HG03135 (cell line): ENCODE results near the gene ZNF684.
"Not testable (repeated sequence)": the region's sequence is repeated elsewhere in the genome, so short reads cannot be mapped to it uniquely, and the experiment has no call there.

Source experiments
- ATAC-seq: cut with Tn5 transposase; IDR thresholded peaks from one replicate; pipeline ENCODE4 v1.9.1; 2021; ENCODE audit warnings: mild to moderate bottlenecking, moderate library complexity; ENCODE audit not compliant: unreplicated experiment

The ZNF684 gene

GRCh38 chr1:40567825-40568224 is 36.4 kb downstream of the ZNF684 start:
- no peak for ATAC-seq

DNA sequence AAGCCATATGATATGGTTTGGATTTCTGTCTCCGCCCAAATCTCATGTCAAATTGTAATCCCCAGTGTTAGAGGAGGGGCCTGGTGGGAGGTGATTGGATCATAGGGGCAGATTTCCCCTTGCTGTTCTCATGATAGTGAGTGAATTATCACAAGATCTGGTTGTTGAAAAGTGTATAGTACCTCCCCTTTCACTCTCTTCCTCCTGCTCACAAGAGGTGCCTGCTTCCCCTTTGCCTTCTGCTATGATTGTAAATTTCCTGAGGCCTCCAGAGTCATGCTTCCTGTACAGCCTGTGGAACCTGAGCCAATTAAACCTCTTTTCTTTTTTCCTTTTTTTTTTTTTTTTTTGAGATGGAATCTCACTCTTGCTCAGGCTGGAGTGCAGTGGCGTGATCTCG is 43.4 kb downstream of the ZNF684 start:
- not testable (repeated sequence) for ATAC-seq

DNA sequence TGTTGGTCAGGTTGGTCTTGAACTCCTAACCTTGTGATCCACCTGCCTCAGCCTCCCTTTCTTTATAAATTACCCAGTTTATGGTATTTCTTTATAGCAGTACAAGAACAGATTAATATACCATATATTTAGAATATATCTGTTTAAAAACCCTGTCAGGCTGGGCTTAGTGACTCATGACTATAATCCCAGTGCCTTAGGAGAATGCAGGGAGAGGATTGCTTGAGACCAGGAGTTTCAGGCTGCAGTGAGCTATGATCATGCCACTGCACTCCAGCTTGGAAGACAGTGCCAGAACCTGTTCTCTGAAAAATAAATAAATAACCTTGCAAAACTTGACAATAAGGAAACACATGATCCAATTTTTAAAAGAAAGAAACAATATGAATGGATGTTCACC is 43.9 kb downstream of the ZNF684 start:
- no peak for ATAC-seq

- no peak for ATAC-seq
Measured at GRCh38 chr1:40582116-40582515, 50.7 kb downstream of the ZNF684 start.

DNA sequence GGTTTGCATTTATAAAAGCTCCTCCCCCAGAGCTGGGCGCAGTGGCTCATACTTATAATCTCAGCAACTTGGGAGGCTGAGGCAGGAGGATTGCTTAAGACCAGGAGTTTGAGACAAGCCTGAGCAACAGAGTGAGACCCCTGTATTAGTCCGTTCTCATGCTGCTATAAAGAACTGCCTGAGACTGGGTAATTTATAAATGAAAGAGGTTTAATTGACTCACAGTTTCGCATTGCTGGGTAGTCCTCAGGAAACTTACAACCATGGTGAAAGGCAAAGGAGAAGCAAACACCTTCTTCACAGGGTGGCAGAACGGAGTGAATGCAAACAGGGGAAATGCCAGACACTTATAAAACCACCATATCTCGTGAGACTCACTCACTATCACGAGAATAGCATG is 52.5 kb downstream of the ZNF684 start:
- ATAC-seq: no peak

GRCh38 chr1:40588586-40588985 is 57.1 kb downstream of the ZNF684 start:
- no peak for ATAC-seq

DNA sequence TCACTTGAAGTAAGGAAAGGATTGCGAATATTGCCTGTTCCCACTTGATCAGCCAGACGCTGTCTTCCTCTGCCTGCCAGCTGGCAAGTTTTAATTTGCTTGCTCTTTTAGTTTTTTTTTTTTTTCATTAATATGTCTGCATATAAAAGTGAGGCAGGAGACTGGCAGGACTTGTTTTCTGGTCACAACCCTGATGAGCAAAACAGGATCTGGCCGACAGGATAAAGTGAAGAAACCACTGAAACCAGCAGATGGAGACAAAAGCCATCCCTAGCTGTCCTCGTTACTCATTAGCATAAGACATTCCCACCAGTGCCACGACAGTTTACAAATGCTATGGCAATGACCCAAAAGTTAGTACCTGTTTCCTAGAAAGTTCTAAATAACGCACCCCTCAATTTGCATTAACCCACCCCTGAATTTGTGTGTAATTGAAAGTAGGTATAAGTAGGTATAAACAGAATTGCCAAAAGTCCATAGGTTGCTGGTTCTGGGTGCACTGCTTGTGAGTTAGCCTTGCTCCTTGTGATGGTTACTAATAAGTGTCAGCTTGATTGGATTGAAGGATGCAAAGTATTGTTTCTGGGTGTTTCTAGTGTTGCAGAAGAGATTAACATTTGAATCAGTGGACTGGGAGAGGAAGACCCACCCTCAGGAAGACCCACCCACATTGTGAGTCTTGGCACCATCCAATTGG is 60.8 kb downstream of the ZNF684 start:
- no peak for ATAC-seq

GRCh38 chr1:40593449-40594186 is 62.2 kb downstream of the ZNF684 start:
- ATAC-seq: no peak

DNA sequence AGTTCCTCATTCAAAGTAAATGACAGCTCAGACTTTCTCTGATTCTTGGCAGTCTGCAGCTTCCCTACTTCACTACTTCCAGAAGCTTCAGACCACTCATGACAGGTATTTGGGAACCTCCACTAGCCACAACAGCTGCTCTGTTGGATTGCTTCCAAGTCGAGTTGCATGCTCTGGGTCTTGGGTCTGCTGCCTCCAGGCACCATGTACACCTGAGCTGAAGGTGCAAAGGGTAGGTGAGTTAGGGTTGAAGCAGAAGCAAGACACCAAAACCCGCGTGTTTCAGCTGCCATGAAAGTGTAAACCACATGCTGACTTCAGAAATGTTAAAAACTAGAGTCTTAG is 62.7 kb downstream of the ZNF684 start:
- no peak for ATAC-seq

GRCh38 chr1:40595623-40596022 is 64.2 kb downstream of the ZNF684 start:
- no peak for ATAC-seq
